ES-I3 (cell line): ENCODE data around the gene HPCA.

Experiments used
- H3K36me3 ChIP-seq: 2 replicates; pipeline ENCODE4 v1.6.1; 2013; ENCODE audit warnings: mild to moderate bottlenecking, low read length, control low read depth, moderate library complexity; ENCODE audit not compliant: insufficient read depth
- H3K4me1 ChIP-seq: 2 replicates; pipeline ENCODE4 v1.6.1; 2013; ENCODE audit warnings: mild to moderate bottlenecking, control low read depth, low read length; ENCODE audit not compliant: insufficient read depth
- H3K9ac ChIP-seq: 2 replicates; pipeline ENCODE4 v1.6.1; 2013; ENCODE audit warnings: low read depth, mild to moderate bottlenecking, low read length, moderate library complexity
- H3K9me3 ChIP-seq: 2 replicates; pipeline ENCODE4 v1.6.1; 2013; ENCODE audit warnings: mild to moderate bottlenecking, low read length, moderate library complexity; ENCODE audit not compliant: control insufficient read depth, insufficient read depth

The HPCA gene

DNA sequence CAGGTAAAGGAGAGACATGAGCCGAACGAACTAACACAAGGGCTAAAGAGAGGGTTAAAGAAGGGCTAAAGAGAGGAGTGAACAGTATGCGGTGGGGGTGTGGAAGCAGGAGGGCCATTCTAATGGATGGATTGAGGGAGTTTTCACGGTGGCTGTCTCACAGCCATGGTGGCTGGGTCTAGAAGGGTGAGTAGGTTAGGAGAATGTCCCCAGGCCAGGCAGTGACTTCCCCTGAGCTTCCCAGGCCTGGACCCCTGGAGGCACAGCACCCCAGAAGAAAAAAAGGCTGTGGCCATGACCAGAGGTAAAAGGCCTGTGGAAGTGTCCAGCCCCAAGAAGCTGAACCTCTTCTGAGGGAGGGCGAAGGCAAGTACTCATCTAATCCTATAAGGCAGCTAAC, 19.1 kb upstream of the HPCA start:
- Histone ChIP-seq H3K9ac (no peak overlapping the region), H3K9me3 (no peaks in the 10 kb centered on the region), H3K36me3 (no peaks in the 10 kb centered on the region), H3K4me1 (peaks cover 4% of the 10 kb centered on the region; the same call in 1 of the 2 replicates)

DNA sequence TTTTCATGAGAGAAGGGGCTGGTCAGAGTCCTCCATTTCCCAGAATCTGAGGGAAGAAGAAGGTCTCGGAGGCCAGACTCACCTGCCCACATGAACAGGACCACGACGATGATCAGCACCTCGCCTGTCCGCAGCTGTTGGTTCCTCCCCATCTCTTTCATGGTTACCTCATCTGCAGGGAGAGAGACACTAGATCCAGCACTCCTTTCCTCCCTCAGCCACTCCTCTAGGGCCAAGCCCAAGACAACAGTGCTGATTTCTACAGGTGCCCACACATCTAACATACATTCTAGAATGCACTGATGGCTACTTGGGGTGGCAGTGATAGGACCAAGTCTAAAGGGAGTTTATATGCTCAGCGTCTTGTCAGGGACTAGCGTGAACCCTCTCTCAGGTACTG, 18.6 kb upstream of the HPCA start:
- H3K9me3 ChIP-seq: no peaks in the 10 kb centered on the region
- H3K4me1 ChIP-seq: peaks cover 5% of the 10 kb centered on the region; the same call in 1 of the 2 replicates
- no peak overlapping the region for H3K9ac ChIP-seq
- H3K36me3 ChIP-seq: no peaks in the 10 kb centered on the region

DNA sequence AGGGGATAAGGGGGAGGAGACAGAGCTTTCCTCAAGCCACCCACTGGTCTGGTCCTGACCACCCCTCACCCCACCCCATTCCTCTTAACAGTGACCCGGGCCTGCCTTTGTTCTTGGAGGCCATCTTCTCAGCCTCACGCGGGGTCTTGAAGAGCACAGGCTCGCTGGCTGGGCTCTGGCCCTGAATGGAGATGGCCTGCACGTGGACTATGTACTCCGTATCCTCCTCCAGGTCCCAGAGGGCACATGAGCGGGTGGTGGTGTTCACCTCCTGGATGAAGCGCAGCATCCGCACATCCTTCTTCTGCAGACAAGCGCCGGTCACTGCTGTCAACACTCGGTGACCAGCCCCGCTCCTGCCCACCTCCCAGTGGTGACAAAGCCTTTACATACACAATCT, 18.2 kb upstream of the HPCA start:
- H3K36me3 ChIP-seq: no peaks in the 10 kb centered on the region
- H3K4me1 ChIP-seq: peaks cover 5% of the 10 kb centered on the region; the same call in 1 of the 2 replicates
- H3K9me3 ChIP-seq: no peaks in the 10 kb centered on the region
- H3K9ac ChIP-seq: no peak overlapping the region

DNA sequence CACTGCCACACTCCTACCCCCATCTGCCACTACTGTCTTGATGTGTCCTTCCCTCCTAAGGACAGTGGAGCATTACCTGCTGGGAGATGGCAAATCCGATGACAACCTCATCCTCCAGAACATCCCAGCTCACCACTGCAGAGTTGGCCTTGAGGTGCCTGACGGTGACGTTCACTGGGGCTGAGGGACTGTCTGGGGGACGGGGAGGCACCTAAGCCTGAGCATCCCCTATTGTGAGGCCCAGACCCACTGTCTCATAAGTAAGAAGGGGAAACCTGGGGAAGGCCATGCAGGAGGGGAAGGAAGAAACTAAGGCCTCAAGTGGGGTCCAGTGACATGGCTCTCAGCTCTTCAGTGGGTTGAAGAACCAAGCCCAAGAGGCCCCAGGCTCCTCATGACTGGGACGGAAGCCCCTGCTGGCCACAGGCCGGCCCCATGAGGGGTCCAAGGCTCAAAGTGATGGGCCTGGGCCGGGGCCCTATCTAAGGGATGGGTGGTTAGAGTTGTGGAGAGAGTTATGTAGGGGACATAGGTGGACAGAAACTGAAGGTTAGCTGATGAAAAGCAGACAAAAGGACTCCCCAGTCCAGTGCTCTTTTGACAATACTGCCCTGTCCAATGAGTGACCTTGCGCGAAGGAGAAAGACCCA, 17.4 kb upstream of the HPCA start:
- no peak overlapping the region for H3K9ac ChIP-seq
- H3K36me3 ChIP-seq: no peaks in the 10 kb centered on the region
- no peaks in the 10 kb centered on the region for H3K9me3 ChIP-seq
- peaks cover 5% of the 10 kb centered on the region; the same call in 1 of the 2 replicates for H3K4me1 ChIP-seq

DNA sequence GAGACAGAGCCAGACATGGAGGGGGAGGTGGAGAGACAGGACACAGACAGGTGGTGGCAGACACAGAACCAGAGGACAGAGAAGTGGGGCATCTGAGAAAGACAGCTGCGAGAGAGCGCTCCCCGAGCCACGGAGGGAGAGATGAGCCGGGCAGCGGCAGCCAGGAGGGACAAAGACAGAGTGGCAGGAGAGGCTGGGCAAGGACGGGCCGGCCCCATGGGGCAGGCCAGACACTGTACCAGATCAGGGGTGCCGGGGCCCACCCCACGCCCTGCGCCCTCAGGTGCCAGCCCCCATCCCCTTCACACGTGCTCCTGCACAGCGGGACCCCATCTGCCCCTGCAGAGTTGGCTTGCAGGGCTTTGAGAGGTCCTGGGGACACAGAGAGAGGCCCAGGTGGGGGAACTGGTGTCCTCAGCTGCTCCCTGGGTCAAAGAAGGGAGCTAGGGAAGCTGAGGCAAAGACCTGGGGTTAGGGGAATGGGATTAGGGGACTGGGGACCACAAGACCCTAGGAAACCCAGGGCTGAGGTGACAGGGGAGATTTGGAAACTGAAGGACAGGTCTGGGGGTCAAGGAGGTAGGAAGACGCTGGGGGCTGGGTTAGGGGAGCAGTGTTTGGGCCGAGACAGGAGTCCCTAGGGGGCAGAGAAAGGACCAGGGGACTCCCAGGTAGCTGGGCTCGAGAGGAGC, 16.2 kb upstream of the HPCA start:
- no peaks in the 10 kb centered on the region for H3K9me3 ChIP-seq
- no peak overlapping the region; the same call in 1 of the 2 replicates for H3K9ac ChIP-seq
- no peaks in the 10 kb centered on the region for H3K36me3 ChIP-seq
- peaks cover 6% of the 10 kb centered on the region for H3K4me1 ChIP-seq

DNA sequence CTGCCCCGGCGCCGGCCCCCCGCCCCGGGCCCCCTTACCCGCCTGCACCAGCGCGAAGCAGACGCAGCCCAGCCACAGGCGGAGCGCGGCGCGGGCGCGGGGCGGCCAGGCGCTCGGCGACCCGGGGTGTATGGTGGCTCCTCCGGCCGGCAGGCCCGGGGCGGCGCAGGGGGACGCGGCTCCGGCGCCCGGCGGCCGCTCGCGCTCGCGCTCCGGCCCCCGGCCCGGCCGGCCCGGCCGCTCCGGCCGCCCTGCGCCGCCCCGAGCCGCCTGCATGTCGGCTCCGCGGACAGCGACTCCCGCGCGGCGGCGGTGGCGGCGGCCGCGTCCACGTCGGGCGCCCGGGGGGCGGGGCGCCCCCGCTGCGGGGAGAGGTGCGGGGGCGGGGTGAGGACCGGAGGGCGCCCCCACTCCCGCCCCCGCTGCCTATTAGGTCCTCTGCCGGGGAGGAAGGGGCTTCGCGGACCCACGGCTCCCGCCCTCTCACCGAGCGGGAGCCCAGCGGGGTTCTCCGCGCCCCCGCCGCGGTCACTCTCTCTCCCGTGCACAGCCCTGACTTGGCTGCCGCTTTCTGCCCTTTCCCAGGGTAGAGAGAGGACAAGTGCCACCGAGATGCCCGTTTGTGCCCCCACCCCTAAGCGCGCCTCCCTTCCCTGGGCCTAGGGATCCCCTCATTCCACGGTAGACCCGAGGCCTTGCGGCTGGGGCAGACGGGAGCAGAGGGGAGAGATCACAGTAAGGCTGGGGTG, 15.5 kb upstream of the HPCA start, which contains the start of gene FNDC5:
Gene FNDC5 (minus strand): TSS at position 298 of the 749 bp plus-strand sequence.
- H3K36me3 ChIP-seq: no peaks in the 10 kb centered on the region
- H3K9me3 ChIP-seq: no peaks in the 10 kb centered on the region
- H3K9ac ChIP-seq: peak within 1 kb of the TSS; percentile 61; the same call in 1 of the 2 replicates
- peaks cover 10% of the 10 kb centered on the region for H3K4me1 ChIP-seq

DNA sequence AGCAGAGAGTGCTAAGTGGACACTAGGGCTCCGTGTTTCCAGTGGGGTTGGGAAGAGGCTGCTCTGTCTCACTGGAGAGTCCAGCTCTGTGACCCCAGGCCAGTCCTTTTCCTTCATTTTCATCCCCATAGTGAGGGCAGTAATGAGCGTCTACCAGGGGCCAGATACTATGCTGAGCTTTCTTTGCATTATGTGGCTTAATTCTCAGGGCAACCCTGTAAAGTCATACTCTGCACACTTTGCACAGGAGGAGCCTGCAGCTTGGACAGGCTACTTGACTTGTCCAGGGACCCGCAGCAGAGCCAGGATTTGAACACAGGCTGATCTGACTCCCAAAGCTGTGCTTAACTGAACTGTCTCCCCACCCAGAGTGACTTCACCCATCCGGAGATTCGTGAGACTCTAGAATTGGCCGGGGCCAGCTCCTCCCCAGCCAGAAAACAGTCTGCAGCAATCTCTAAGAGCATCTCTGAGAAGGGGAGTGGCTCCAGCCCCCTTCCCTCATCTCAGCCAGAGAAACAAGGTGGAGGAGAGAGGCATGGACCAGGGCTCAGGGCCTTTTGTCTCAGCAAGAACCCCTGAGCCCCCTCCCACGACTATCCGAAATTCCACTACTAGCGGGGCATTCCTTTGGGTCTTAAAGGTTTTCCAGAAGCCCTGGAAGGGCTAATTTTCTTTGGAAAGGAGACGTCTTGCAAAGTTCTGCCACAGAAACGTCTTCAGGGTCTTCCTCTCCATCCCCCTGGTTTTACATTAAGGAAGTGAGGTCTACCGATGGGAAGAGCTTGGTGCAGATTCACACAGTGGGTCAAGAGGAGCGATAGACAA, 14.7 kb upstream of the HPCA start:
- H3K9me3 ChIP-seq: no peaks in the 10 kb centered on the region
- peak overlapping the region; percentile 61; the same call in 1 of the 2 replicates for H3K9ac ChIP-seq
- H3K36me3 ChIP-seq: no peaks in the 10 kb centered on the region
- peaks cover 15% of the 10 kb centered on the region for H3K4me1 ChIP-seq

DNA sequence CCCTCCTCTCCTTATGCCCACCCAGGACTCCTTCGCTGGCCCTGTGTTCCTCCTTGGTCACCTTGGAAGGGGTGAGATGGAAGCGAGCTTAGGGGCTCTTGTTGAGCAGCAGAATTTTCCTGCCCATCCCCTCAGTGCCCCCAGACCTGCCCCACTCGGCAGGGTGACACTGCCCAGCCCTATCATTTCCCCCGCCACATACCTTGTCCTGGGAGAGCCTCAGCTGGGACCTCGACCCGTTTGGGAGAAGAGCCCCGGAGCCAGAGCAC, 14.2 kb upstream of the HPCA start:
- H3K36me3 ChIP-seq: no peaks in the 10 kb centered on the region
- H3K4me1 ChIP-seq: peaks cover 15% of the 10 kb centered on the region
- no peaks in the 10 kb centered on the region for H3K9me3 ChIP-seq
- peak overlapping the region; percentile 28; the same call in 1 of the 2 replicates for H3K9ac ChIP-seq

DNA sequence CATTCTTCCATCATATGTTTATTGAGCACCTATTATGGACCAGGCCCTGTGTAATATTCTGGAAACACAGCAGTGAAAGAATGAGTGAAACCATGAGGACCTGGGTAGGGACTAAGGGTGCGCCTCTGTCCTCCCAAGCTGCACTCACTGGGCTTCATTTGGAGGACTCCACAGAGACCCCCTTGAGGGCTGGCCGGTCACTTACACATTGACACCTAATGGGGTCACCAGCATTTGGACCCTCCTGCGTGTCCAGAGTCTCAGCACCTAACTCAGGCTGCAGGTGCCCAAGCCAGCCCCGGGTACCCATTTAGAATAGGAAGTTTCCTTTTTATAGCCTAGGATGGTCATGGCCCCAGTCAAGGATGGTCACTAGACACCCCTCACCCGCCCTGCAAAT, 12.8 kb upstream of the HPCA start:
- Histone ChIP-seq H3K9me3 (no peaks in the 10 kb centered on the region), H3K4me1 (peaks cover 20% of the 10 kb centered on the region), H3K36me3 (no peaks in the 10 kb centered on the region), H3K9ac (no peak overlapping the region)

DNA sequence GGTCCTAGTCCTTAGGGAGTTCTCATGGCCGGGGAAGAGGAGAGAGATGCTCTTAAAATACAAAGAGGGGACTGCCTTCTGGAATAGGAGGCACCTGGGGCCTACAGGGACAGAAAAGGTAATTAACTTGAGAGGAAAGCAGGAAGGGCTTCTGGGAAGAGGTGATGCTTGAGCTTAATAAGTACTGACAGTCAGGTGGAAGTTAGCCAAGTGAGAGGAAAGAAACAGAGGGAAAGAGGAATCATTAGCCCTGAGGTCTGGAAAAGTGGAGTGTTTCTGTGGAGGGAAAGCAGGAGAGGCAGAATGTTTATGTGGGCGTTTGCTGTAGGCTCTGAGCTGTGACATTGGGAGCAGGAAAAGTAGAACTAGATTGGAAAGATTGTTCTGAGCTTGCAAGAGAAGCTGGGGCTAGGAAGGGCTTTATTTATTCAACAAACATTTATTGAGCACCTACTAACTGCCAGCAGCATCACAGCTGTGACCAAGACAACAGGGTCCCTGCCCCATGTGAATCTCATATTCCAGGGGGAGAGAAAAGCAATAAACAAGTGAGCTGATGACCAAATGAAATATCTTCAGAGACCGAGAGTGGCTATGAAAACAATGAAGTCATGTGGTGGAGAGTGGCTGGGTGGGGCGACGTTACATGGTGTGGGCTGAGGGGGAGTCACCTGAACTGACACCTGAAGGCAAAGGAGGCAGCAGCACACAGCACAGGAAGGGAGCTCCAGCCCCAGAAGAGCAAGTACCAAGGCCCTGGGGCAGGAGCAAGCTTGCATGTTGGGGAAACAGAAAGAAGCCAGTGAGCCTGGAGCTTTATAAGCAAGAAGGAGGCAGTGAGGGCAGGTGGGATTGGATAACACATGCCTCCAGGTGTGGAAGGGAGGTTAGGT, 11.2 kb upstream of the HPCA start:
- Histone ChIP-seq H3K36me3 (no peaks in the 10 kb centered on the region), H3K9me3 (no peaks in the 10 kb centered on the region), H3K9ac (no peak overlapping the region), H3K4me1 (peaks cover 22% of the 10 kb centered on the region)

DNA sequence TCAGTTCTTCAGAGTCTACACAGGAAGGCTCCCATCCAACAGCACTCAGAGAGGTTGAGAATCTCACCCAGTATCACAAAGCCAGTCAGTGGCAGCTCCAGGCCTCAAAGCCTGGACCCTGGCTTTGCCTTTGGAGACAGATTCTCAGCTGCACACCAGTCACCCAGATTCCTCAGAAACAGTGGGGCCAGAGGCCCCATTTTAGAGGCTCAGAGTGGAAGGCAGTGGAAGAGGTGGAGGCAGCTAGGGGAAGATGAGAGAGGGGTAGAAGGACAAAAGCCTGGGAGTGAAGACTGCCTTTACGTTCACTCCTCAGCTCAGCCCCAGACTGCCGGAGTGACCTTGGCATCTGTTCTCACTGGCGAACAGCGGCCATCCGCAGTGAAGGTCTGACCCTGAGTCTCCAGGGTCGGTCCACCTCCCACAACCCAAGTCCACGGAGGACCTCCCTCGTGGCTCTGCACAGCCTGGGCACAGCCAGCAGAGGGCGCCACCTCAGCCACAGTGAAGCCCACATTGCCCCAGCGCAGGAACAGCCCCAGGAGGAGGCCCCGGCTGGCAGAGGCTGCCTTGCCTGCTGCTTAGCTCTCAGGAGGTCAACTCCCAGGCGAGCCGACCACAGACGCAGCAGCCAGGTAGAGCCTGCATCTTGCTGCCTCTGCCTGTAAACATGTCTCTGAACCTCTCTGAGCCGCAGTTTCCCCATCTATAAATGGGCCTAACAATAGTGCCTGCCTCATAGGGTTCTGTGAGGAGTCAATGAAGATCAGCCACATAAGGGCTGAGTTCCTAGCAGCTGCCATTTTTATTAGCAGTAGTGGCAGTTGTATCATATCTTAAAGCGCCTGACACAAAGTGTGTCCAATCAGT, 9.7 kb upstream of the HPCA start:
- Histone ChIP-seq H3K9me3 (no peaks in the 10 kb centered on the region), H3K36me3 (no peaks in the 10 kb centered on the region), H3K4me1 (peaks cover 22% of the 10 kb centered on the region), H3K9ac (no peak overlapping the region)

DNA sequence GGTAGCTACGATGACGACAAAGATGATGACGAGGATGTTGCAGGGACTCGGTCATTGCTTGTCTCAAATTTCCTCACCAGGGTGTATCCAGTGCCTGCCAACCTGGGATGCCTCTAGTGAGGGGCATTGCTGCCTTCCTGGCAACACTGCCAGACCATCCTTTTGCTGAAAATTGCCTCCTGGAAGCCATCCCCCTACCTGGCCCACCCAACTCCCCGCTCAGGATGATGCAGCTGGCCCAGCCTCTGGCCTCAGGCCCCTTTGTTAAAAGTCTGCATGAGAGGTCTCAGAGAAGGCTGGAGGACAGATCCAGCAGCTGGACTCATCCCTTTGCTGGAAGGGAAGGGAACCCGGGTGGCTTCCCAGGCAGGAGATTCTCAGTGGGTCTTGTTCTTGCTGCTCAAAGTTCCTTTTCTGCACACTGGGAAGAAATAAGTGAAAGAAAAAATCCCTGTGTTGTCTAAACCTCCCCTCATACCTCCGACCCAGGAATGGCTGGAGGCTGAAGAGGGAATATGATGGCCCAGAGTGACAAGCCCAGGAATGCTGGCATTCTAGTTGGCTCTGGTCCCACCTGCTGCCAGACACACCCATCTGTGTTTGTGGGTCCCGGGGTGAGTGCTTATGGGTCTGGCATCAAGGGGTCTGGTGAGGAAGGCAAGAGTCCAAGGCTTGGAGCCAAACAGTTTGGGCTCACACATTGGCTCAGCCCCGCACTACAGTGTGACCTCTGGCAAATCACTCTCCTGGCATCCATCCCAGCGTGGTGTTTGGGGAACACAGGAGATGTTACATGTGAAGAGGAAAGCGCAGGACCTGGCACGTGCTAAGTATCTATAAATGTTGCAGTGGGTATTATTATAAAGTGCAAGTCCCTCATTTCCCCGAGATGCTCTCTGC, 8.8 kb upstream of the HPCA start:
- peaks cover 17% of the 10 kb centered on the region for H3K4me1 ChIP-seq
- no peaks in the 10 kb centered on the region for H3K36me3 ChIP-seq
- no peaks in the 10 kb centered on the region for H3K9me3 ChIP-seq
- H3K9ac ChIP-seq: no peak overlapping the region
